ENCODE data around the gene MAPK8IP1. TPM values are rescaled to one million over a fixed set of nuclear protein-coding genes. Genes with fewer than 3 reads are reported as not detected.

The MAPK8IP1 gene
- total RNA-seq, 4 donors from 2014 or later, result 7.5 to 20.6 (median 16.1) TPM

- Histone ChIP-seq H3K27me3 (no peaks in the 10 kb centered on the region), H3K36me3 (peaks cover 0 to 18% (median 6%) of the 10 kb centered on the region in 4 donors), H3K27ac (replicated peaks in 1 of 4) (peak overlapping the region; percentile 84 to 99 (median 94)), H3K9me3 (no peaks in the 10 kb centered on the region), H3K4me3 (no peak overlapping the region), H3K4me1 (peaks cover 95 to 99% (median 98%) of the 10 kb centered on the region in 4 donors)
- intact Hi-C loops (cut with DNase I), result no loop called here
- no peak for DNase-seq (ENCODE audit: extremely low spot score)
- TF ChIP-seq POLR2AphosphoS5 (IDR thresholded peaks at IDR 0.05) (no peak), EP300 (IDR thresholded peaks at IDR 0.05) (no peak), POLR2A (IDR thresholded peaks at IDR 0.05; ENCODE audit: low read depth) (no peak), CTCF (IDR thresholded peaks at IDR 0.05) (no peak)
- 18% methylated on average over 1 of the region's 1 CpG for WGBS
Measured at GRCh38 chr11:45852712-45853101, 32.7 kb upstream of the MAPK8IP1 start.

GRCh38 chr11:45853332-45854219 is 31.9 kb upstream of the MAPK8IP1 start:
- TF ChIP-seq POLR2AphosphoS5 (IDR thresholded peaks at IDR 0.05) (no peak), CTCF (IDR thresholded peaks at IDR 0.05) (no peak), POLR2A (IDR thresholded peaks at IDR 0.05; ENCODE audit: low read depth) (no peak), EP300 (IDR thresholded peaks at IDR 0.05) (no peak)
- 56% methylated on average over 7 of the region's 7 CpGs for WGBS
- no peaks in the 10 kb centered on the region for H3K27me3 ChIP-seq
- intact Hi-C loops (cut with DNase I), result no loop called here
- no peaks in the 10 kb centered on the region for H3K9me3 ChIP-seq
- no peak overlapping the region for H3K4me3 ChIP-seq
- peaks cover 0 to 21% (median 10%) of the 10 kb centered on the region in 4 donors for H3K36me3 ChIP-seq
- peaks cover 99 to 100% (median 100%) of the 10 kb centered on the region in 4 donors for H3K4me1 ChIP-seq
- peak overlapping the region; percentile 84 to 99 (median 94) for H3K27ac ChIP-seq (replicated peaks in 1 of 4)
- DNase-seq (ENCODE audit: extremely low spot score), result no peak

GRCh38 chr11:45855308-45855707 is 30.1 kb upstream of the MAPK8IP1 start:
- 96% methylated on average over 2 of the region's 5 CpGs for WGBS
- Histone ChIP-seq H3K9me3 (no peaks in the 10 kb centered on the region), H3K27ac (replicated peaks in 1 of 4) (peak overlapping the region; percentile 84 to 99 (median 94)), H3K4me3 (no peak overlapping the region), H3K27me3 (no peaks in the 10 kb centered on the region), H3K36me3 (peaks cover 0 to 27% (median 14%) of the 10 kb centered on the region in 4 donors), H3K4me1 (peaks cover 100% of the 10 kb centered on the region in 4 donors)
- intact Hi-C loops (cut with DNase I), result no loop called here
- TF ChIP-seq POLR2AphosphoS5 (IDR thresholded peaks at IDR 0.05), result no peak
- TF ChIP-seq EP300 (IDR thresholded peaks at IDR 0.05), result no peak
- TF ChIP-seq POLR2A (IDR thresholded peaks at IDR 0.05; ENCODE audit: low read depth), result no peak
- no peak for TF ChIP-seq CTCF (IDR thresholded peaks at IDR 0.05)
- DNase-seq (ENCODE audit: extremely low spot score), result no peak

GRCh38 chr11:45856044-45856468 is 29.4 kb upstream of the MAPK8IP1 start:
- WGBS, result 52% methylated on average over 6 of the region's 6 CpGs
- TF ChIP-seq CTCF (IDR thresholded peaks at IDR 0.05) (no peak), POLR2AphosphoS5 (IDR thresholded peaks at IDR 0.05) (peak; percentile 35 to 42)
- H3K9me3 ChIP-seq, result no peaks in the 10 kb centered on the region
- peak overlapping the region; percentile 84 to 99 (median 94) for H3K27ac ChIP-seq (replicated peaks in 1 of 4)
- peaks cover 98 to 100% (median 100%) of the 10 kb centered on the region in 4 donors for H3K4me1 ChIP-seq
- no peaks in the 10 kb centered on the region for H3K27me3 ChIP-seq
- no peak for DNase-seq (ENCODE audit: extremely low spot score)
- intact Hi-C loops (cut with DNase I), result no loop called here
- H3K36me3 ChIP-seq, result peaks cover 5 to 35% (median 19%) of the 10 kb centered on the region in 4 donors
- no peak overlapping the region for H3K4me3 ChIP-seq

All from esophagus muscularis mucosa (tissue), 4 donors.